OCI-LY1 (cell line): ENCODE results near the gene DNASE1L2.
A peak's percentile ranks its signal among the peaks of the same experiment; 100 is the strongest.
"Not testable (repeated sequence)": the region's sequence is repeated elsewhere in the genome, so short reads cannot be mapped to it uniquely, and the experiment has no call there.

ENCODE experiments used
- H2AFZ ChIP-seq: fragments of 200-600 bp; sonication (generic), shearing (Covaris generic); 2 replicates; pipeline ENCODE4 v1.6.0; 2014; ENCODE audit warnings: antibody characterized with exemption, mild to moderate bottlenecking, low read length
- H3F3A ChIP-seq: fragments of 200-600 bp; sonication (generic), shearing (Covaris generic); 2 replicates; pipeline ENCODE4 v1.6.0; 2014; ENCODE audit warnings: mild to moderate bottlenecking, antibody characterized with exemption, low read length, moderate library complexity; ENCODE audit not compliant: insufficient read depth
- H3K27ac ChIP-seq: fragments of 200-600 bp; sonication (generic); 2 replicates; pipeline ENCODE4 v1.5.1; 2014; ENCODE audit warnings: low read length, mixed run types, mild to moderate bottlenecking, low read depth; ENCODE audit not compliant: poor library complexity, severe bottlenecking
- H3K27me3 ChIP-seq: fragments of 200-600 bp; sonication (generic); 2 replicates; pipeline ENCODE4 v1.6.0; 2014; ENCODE audit warnings: antibody characterized with exemption, mild to moderate bottlenecking, low read length, moderate library complexity; ENCODE audit not compliant: insufficient read depth
- H3K36me3 ChIP-seq: fragments of 200-600 bp; sonication (generic); 2 replicates; pipeline ENCODE4 v1.6.1; 2014; ENCODE audit warnings: mild to moderate bottlenecking, antibody characterized with exemption, low read length, moderate library complexity, mixed read lengths; ENCODE audit not compliant: insufficient read depth
- H3K4me1 ChIP-seq: fragments of 200-600 bp; sonication (generic); 2 replicates; pipeline ENCODE4 v1.5.1; 2014; ENCODE audit warnings: mild to moderate bottlenecking, low read length, moderate library complexity; ENCODE audit not compliant: insufficient read depth, severe bottlenecking
- H3K4me2 ChIP-seq: fragments of 200-600 bp; sonication (generic), shearing (Covaris generic); 2 replicates; pipeline ENCODE4 v1.6.1; 2014; ENCODE audit warnings: low read length
- H3K4me3 ChIP-seq: fragments of 200-600 bp; sonication (generic); 2 replicates; pipeline ENCODE4 v1.5.1; 2014; ENCODE audit warnings: low read length, low read depth, mild to moderate bottlenecking, mixed read lengths; ENCODE audit not compliant: poor library complexity, severe bottlenecking
- H3K79me2 ChIP-seq: fragments of 200-600 bp; shearing (Covaris generic); 2 replicates; pipeline ENCODE4 v1.6.1; 2016; ENCODE audit warnings: mixed run types, low read length, mixed read lengths; ENCODE audit not compliant: insufficient read depth
- H3K9ac ChIP-seq: fragments of 200-600 bp; sonication (generic), shearing (Covaris generic); 2 replicates; pipeline ENCODE4 v1.6.1; 2014; ENCODE audit warnings: mild to moderate bottlenecking, low read length, mixed read lengths
- H3K9me2 ChIP-seq: fragments of 200-600 bp; sonication (generic), shearing (Covaris generic); 2 replicates; pipeline ENCODE4 v1.6.1; 2014; ENCODE audit warnings: low read depth, mild to moderate bottlenecking, low read length, mixed read lengths
- H3K9me3 ChIP-seq: fragments of 200-600 bp; shearing (Covaris generic); 2 replicates; pipeline ENCODE4 v1.6.1; 2014; ENCODE audit warnings: low read length, mixed read lengths
- H4K20me1 ChIP-seq: fragments of 200-600 bp; sonication (generic), shearing (Covaris generic); 2 replicates; pipeline ENCODE4 v1.6.0; 2016; ENCODE audit warnings: mild to moderate bottlenecking, low read length; ENCODE audit not compliant: insufficient read depth
- EZH2 ChIP-seq: fragments of 200-600 bp; sonication (generic), shearing (Covaris generic); IDR thresholded peaks from 2 replicates; pipeline ENCODE4 v1.8.0; 2017; ENCODE audit warnings: borderline replicate concordance, mixed run types, mild to moderate bottlenecking, antibody characterized with exemption, low read length, moderate library complexity, mixed read lengths
- TF ChIP-seq, protein P1 (sequence below): fragments of 200-600 bp; sonication (generic), shearing (Covaris generic); IDR thresholded peaks from 2 replicates; pipeline ENCODE4 v1.5.1; 2017; ENCODE audit warnings: mild to moderate bottlenecking, antibody characterized with exemption, low read length, moderate library complexity, mixed read lengths

DNASE1L2 gene

GRCh38 chr16:2253293-2253692 is 17.0 kb downstream of the DNASE1L2 start:
- no peak overlapping the region; the same call in 1 of the 2 replicates for H3K9ac ChIP-seq
- TF ChIP-seq, protein P1, sequence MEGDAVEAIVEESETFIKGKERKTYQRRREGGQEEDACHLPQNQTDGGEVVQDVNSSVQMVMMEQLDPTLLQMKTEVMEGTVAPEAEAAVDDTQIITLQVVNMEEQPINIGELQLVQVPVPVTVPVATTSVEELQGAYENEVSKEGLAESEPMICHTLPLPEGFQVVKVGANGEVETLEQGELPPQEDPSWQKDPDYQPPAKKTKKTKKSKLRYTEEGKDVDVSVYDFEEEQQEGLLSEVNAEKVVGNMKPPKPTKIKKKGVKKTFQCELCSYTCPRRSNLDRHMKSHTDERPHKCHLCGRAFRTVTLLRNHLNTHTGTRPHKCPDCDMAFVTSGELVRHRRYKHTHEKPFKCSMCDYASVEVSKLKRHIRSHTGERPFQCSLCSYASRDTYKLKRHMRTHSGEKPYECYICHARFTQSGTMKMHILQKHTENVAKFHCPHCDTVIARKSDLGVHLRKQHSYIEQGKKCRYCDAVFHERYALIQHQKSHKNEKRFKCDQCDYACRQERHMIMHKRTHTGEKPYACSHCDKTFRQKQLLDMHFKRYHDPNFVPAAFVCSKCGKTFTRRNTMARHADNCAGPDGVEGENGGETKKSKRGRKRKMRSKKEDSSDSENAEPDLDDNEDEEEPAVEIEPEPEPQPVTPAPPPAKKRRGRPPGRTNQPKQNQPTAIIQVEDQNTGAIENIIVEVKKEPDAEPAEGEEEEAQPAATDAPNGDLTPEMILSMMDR: no peak
- TF ChIP-seq EZH2: no peak
- H3K27me3 ChIP-seq: no peaks in the 10 kb centered on the region
- no peak overlapping the region for H3K4me3 ChIP-seq
- H3K4me2 ChIP-seq: no peak overlapping the region
- peaks cover 9% of the 10 kb centered on the region for H3K79me2 ChIP-seq
- H3K36me3 ChIP-seq: peaks cover 61% of the 10 kb centered on the region
- H3F3A ChIP-seq: peaks cover 15% of the 10 kb centered on the region
- peak overlapping the region; percentile 81 for H3K27ac ChIP-seq
- peaks cover 29% of the 10 kb centered on the region for H3K4me1 ChIP-seq
- H2AFZ ChIP-seq: no peak overlapping the region
- no peaks in the 10 kb centered on the region for H3K9me2 ChIP-seq
- no peaks in the 10 kb centered on the region for H3K9me3 ChIP-seq
- H4K20me1 ChIP-seq: no peaks in the 10 kb centered on the region

GRCh38 chr16:2256531-2257140 is 20.4 kb downstream of the DNASE1L2 start:
- no peak overlapping the region for H3K9ac ChIP-seq
- no peaks in the 10 kb centered on the region for H3K27me3 ChIP-seq
- H3K4me1 ChIP-seq: peaks cover 21% of the 10 kb centered on the region
- H3K9me2 ChIP-seq: no peaks in the 10 kb centered on the region
- H3F3A ChIP-seq: peaks cover 15% of the 10 kb centered on the region
- no peak overlapping the region for H2AFZ ChIP-seq
- H3K9me3 ChIP-seq: no peaks in the 10 kb centered on the region
- H3K79me2 ChIP-seq: no peaks in the 10 kb centered on the region
- no peak overlapping the region for H3K4me2 ChIP-seq
- H4K20me1 ChIP-seq: no peaks in the 10 kb centered on the region
- H3K27ac ChIP-seq: no peak overlapping the region
- TF ChIP-seq EZH2: no peak
- TF ChIP-seq, protein P1: no peak
- H3K4me3 ChIP-seq: no peak overlapping the region
- H3K36me3 ChIP-seq: peaks cover 90% of the 10 kb centered on the region

- H4K20me1 ChIP-seq: no peaks in the 10 kb centered on the region
- no peak for TF ChIP-seq EZH2
Measured at GRCh38 chr16:2257726-2258125, 21.5 kb downstream of the DNASE1L2 start.

DNA sequence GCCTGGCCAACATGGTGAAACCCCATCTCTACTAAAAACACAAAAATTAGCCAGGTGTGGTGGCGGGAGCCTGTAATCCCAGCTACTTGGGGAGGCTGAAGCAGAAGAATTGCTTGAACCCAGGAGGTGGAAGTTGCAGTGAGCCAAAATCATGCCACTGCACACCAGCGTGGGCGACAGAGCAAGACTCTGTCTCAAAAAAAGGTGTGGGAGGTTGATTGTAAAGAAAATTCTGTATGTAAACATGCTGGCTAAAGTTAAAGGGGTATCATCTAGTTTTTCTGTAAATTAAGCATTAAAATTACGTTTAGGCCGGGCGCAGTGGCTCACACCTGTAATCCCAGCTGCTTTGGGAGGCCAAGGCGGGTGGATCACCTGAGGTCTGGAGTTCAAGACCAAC is 22.3 kb downstream of the DNASE1L2 start:
- H3K4me1 ChIP-seq, H3K27ac ChIP-seq, H3K79me2 ChIP-seq, H2AFZ ChIP-seq, H3K27me3 ChIP-seq, H3F3A ChIP-seq, H3K9me2 ChIP-seq, H3K9ac ChIP-seq, H3K4me3 ChIP-seq, H4K20me1 ChIP-seq, H3K9me3 ChIP-seq, H3K4me2 ChIP-seq: not testable (repeated sequence)
- peaks cover 99% of the 10 kb centered on the region for H3K36me3 ChIP-seq

More at GRCh38 chr16:2257726-2258125, 21.5 kb downstream of the DNASE1L2 start:
- Histone ChIP-seq H2AFZ (no peak overlapping the region), H3K4me3 (no peak overlapping the region), H3K36me3 (peaks cover 99% of the 10 kb centered on the region), H3K9ac (no peak overlapping the region), H3K9me3 (no peaks in the 10 kb centered on the region), H3K79me2 (no peaks in the 10 kb centered on the region), H3K27ac (no peak overlapping the region), H3K9me2 (no peaks in the 10 kb centered on the region), H3F3A (peaks cover 7% of the 10 kb centered on the region; the same call in 1 of the 2 replicates), H3K4me1 (peaks cover 10% of the 10 kb centered on the region), H3K27me3 (no peaks in the 10 kb centered on the region), H3K4me2 (no peak overlapping the region)
